HEK293 (cell line): ENCODE data around the gene CIAO2A.

Experiments used
- CTCF ChIA-PET: fragments of 350-600 bp; formaldehyde crosslinking; extraction: SDS; loops from one replicate; lab custom pipeline; 2021; ENCODE audit warnings: antibody characterized with exemption; lab: Yijun Ruan, JAX
- POLR2A ChIA-PET: fragments of 300-600 bp; formaldehyde crosslinking; extraction: SDS; loops from one replicate; lab custom pipeline; 2020; ENCODE audit warnings: antibody characterized with exemption, inconsistent platforms; lab: Yijun Ruan, JAX
- H3K27ac ChIP-seq: fragments of 200-500 bp; sonication (Bioruptor generic); 2 replicates; pipeline ENCODE4 v1.5.1; 2014; ENCODE audit warnings: low read depth, low read length, control low read depth, inconsistent platforms; ENCODE audit errors: extremely low read depth
- H3K36me3 ChIP-seq, 2 experiments: fragments of 200-500 bp in 1 of 2; sonication (Bioruptor generic) in 1 of 2; 1 replicate in 1 of 2; 2 replicates in 1 of 2; pipeline ENCODE4 v1.5.1; 2014 to 2017; ENCODE audit warnings: inconsistent platforms in 2 of 2, low read length in 2 of 2; ENCODE audit not compliant: control insufficient read depth in 2 of 2, insufficient read depth in 1 of 2
- H3K4me1 ChIP-seq: fragments of 200-500 bp; sonication (Bioruptor generic); 2 replicates; pipeline ENCODE4 v1.5.1; 2014; ENCODE audit warnings: mild to moderate bottlenecking, low read length, inconsistent platforms; ENCODE audit not compliant: control insufficient read depth, insufficient read depth
- H3K4me3 ChIP-seq: 2 replicates; pipeline ENCODE4 v1.5.1; 2011; ENCODE audit warnings: low read depth, mild to moderate bottlenecking, control low read depth, low read length, moderate library complexity
- H3K9me3 ChIP-seq: fragments of 200-500 bp; sonication (Bioruptor generic); 2 replicates; pipeline ENCODE4 v1.5.1; 2014; ENCODE audit warnings: low read depth, low read length, inconsistent platforms; ENCODE audit not compliant: control insufficient read depth, insufficient read depth
- ATF2 ChIP-seq: fragments of 450-650 bp; formaldehyde crosslinking; IDR thresholded peaks from 2 replicates; pipeline ENCODE4 v1.5.1; 2016; ENCODE audit warnings: missing biosample characterization, missing genetic modification characterization, low read depth
- KLF1 ChIP-seq: fragments of 450-650 bp; formaldehyde crosslinking; IDR thresholded peaks from 2 replicates; pipeline ENCODE4 v1.5.1; 2016; ENCODE audit warnings: missing biosample characterization, missing genetic modification characterization
- OSR2 ChIP-seq: fragments of 450-650 bp; formaldehyde crosslinking; IDR thresholded peaks from 2 replicates; pipeline ENCODE4 v1.5.1; 2016; ENCODE audit warnings: missing biosample characterization, missing genetic modification characterization
- PATZ1 ChIP-seq: fragments of 450-650 bp; formaldehyde crosslinking; IDR thresholded peaks from 2 replicates; pipeline ENCODE4 v1.5.1; 2016; ENCODE audit warnings: missing biosample characterization, missing genetic modification characterization
- REPIN1 ChIP-seq: fragments of 450-650 bp; formaldehyde crosslinking; IDR thresholded peaks from 2 replicates; pipeline ENCODE4 v1.5.1; 2017; ENCODE audit warnings: missing biosample characterization, missing genetic modification characterization, low read depth
- SCRT2 ChIP-seq: fragments of 450-650 bp; formaldehyde crosslinking; IDR thresholded peaks from 2 replicates; pipeline ENCODE4 v1.5.1; 2016; ENCODE audit warnings: missing biosample characterization, missing genetic modification characterization
- SP7 ChIP-seq: fragments of 450-650 bp; formaldehyde crosslinking; IDR thresholded peaks from 2 replicates; pipeline ENCODE4 v1.5.1; 2016; ENCODE audit warnings: missing biosample characterization, missing genetic modification characterization
- ZIC2 ChIP-seq: fragments of 450-650 bp; formaldehyde crosslinking; IDR thresholded peaks from 2 replicates; pipeline ENCODE4 v1.5.1; 2016; ENCODE audit warnings: missing biosample characterization, missing genetic modification characterization
- ZNF266 ChIP-seq: fragments of 450-650 bp; formaldehyde crosslinking; IDR thresholded peaks from 2 replicates; pipeline ENCODE4 v1.5.1; 2016; ENCODE audit warnings: missing biosample characterization, missing genetic modification characterization, low read depth
- ZNF488 ChIP-seq: fragments of 450-650 bp; formaldehyde crosslinking; IDR thresholded peaks from 2 replicates; pipeline ENCODE4 v1.5.1; 2016; ENCODE audit warnings: missing biosample characterization, missing genetic modification characterization
- ZNF530 ChIP-seq: fragments of 450-650 bp; formaldehyde crosslinking; IDR thresholded peaks from 2 replicates; pipeline ENCODE4 v1.5.1; 2016; ENCODE audit warnings: low read depth, missing biosample characterization, missing genetic modification characterization
- ZNF610 ChIP-seq: fragments of 450-650 bp; formaldehyde crosslinking; IDR thresholded peaks from 2 replicates; pipeline ENCODE4 v1.5.1; 2016; ENCODE audit warnings: missing biosample characterization, missing genetic modification characterization, borderline replicate concordance
- ZNF692 ChIP-seq: fragments of 450-650 bp; formaldehyde crosslinking; IDR thresholded peaks from 2 replicates; pipeline ENCODE4 v1.5.1; 2016; ENCODE audit warnings: missing biosample characterization, missing genetic modification characterization
- ZNF791 ChIP-seq: fragments of 450-650 bp; formaldehyde crosslinking; IDR thresholded peaks from 2 replicates; pipeline ENCODE4 v1.5.1; 2016; ENCODE audit warnings: missing biosample characterization, missing genetic modification characterization
- ZSCAN23 ChIP-seq: fragments of 450-650 bp; formaldehyde crosslinking; IDR thresholded peaks from 2 replicates; pipeline ENCODE4 v1.5.1; 2016; ENCODE audit warnings: missing biosample characterization, missing genetic modification characterization

CIAO2A gene

GRCh38 chr15:64024172-64025050, 69.2 kb downstream of the CIAO2A start:
- no peak overlapping the region for H3K4me3 ChIP-seq
- TF ChIP-seq ZNF530 (tag by site-specific recombination) (no peak), ZNF488 (tag by site-specific recombination) (no peak), PATZ1 (tag by site-specific recombination) (no peak), ZNF610 (tag by site-specific recombination) (no peak), ZIC2 (tag by site-specific recombination) (peak; percentile 55), ZNF692 (peak; percentile 73), SP7 (tag by site-specific recombination) (no peak), SCRT2 (tag by site-specific recombination) (peak; percentile 66)
- no peak overlapping the region for H3K27ac ChIP-seq
- ChIA-PET POLR2A (no interaction called here), CTCF (no interaction called here)
- H3K4me1 ChIP-seq, result peaks cover 2% of the 10 kb centered on the region; the same call in 1 of the 2 replicates
- no peaks in the 10 kb centered on the region for H3K9me3 ChIP-seq
- no peaks in the 10 kb centered on the region for H3K36me3 ChIP-seq

GRCh38 chr15:64023220-64023619, 70.4 kb downstream of the CIAO2A start:
- no peak overlapping the region for H3K27ac ChIP-seq
- peaks cover 2% of the 10 kb centered on the region; the same call in 1 of the 2 replicates for H3K4me1 ChIP-seq
- ChIA-PET POLR2A (no interaction called here), CTCF (no interaction called here)
- no peaks in the 10 kb centered on the region for H3K36me3 ChIP-seq
- TF ChIP-seq ZSCAN23, result no peak
- TF ChIP-seq KLF1, result peak; percentile 68; the same call in 1 of the 2 replicates
- peak; percentile 70 for TF ChIP-seq ZIC2 (tag by site-specific recombination)
- H3K9me3 ChIP-seq, result no peaks in the 10 kb centered on the region
- no peak overlapping the region for H3K4me3 ChIP-seq

GRCh38 chr15:64022571-64022970, 71.1 kb downstream of the CIAO2A start:
- Histone ChIP-seq H3K36me3 (no peaks in the 10 kb centered on the region), H3K4me1 (peaks cover 2% of the 10 kb centered on the region; the same call in 1 of the 2 replicates), H3K27ac (no peak overlapping the region), H3K9me3 (no peaks in the 10 kb centered on the region), H3K4me3 (no peak overlapping the region)
- ChIA-PET POLR2A (no interaction called here), CTCF (no interaction called here)
- no peak for TF ChIP-seq ZNF266 (tag by site-specific recombination)
- no peak for TF ChIP-seq ZNF791
- TF ChIP-seq OSR2 (tag by site-specific recombination), result no peak
- no peak for TF ChIP-seq REPIN1 (tag by site-specific recombination)
- no peak for TF ChIP-seq ATF2 (tag by site-specific recombination)
